Stimulated activated CD8-positive, alpha-beta memory T cell treated with anti-CD3 and anti-CD28 coated beads, Interleukin-12 subunit alpha, Interleukin-12 subunit beta, amount 100 ng/mL, for 4 hours (primary cell): ENCODE results near the gene TMEM72.

ENCODE experiments used
- DNase-seq: peaks from one replicate; pipeline ENCODE4 v3.0.0-alpha.2; 2020; ENCODE audit warnings: low read depth

The TMEM72 gene

DNA sequence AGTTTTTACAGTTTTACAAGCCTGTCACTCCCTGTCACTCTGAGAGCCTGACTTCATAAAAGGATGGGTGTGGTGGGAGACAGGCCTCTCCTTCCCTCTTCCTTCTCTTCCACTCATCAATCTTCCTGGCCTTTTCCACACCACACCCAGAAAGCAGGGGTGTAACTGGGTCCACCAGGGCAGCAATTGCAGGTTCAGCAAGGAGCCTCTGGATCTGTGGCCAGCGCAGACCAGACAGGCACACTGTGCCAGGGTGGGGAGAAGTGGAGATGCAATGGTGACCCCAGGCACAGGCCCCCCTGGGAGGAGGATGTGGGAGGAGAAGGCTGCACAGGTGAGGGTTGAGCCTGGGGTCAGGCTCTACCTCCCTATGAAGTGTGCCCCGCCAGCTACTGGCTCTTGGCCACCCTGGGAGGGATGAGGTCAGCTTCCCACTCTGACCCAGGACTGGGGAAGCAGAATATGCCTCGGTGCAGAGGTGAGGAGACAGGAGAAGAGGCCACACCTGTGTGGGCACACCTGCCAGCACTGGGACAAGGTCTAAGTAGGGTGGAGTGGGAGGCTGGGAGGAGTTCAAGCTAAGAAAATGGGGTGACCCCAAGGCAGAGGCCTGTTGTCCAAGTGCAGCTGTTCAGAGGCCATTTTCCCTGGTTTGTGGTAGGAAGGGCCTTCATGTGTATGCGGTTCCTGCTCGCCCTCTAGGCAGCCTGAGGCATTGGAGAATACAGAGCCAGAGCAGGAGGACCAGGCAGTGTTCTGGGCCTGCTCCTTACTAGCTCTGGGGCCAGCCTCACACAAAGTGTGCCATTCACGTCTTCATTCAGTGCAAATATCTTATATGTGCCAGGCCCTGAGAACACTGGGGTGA is 20.2 kb upstream of the TMEM72 start:
- no peak for DNase-seq

DNA sequence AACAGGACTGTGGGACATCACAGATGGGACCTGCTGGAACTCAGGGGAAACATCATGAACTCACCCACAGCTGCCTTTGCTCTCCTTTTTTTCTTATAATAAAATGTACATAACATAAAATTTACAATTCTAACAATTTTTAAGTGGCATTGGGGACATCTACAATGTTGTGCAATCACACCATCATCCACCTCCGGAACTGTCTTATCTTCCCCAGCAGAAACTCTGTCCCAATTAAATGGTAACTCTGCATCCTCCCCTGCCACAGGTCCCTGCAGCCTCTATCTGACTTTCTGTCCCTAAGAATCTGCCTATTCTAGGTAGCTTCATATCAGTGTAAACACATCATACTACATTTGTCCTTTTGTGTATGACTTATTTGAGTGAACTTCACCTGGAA is 19.4 kb upstream of the TMEM72 start:
- DNase-seq, result no peak

DNA sequence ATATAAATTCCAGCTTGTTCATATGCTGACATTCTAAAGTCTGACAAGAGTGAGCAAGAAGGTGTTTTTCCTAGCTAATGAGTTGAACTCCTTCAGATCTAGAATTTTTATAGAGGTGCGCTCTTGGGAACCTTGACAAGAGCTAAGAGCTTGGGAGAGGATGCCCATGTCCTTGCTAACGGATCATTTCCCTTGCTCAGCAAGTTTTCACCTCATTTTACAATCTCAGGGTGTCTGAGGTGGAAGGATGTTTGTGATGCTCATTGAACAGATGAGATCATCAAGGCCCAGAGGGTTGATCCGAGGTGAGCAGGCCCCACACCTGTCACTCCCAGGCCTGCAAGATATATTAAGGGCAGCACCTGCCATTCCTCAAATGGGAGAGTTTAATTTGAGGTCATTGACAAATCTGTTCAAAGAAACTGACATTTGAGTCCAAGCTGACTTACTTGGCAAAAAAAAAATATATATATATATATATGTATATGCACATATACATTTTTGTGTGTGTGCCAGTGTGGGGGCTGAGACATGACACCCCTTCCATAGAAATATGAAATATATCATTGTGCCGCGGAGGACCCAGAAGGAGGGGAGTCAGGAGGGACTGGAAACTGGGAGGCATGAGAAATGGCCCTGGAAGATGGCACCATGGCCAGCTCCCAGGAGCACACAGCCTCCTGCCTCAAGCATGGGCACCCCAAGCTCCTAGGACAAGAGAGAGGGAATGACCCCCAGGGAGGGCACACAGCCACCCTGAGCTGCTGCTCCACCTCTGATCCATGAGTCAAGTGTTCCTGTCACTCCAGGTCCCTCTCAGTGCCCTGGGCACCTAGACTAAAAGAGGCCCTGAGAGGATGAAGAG is 17.3 kb upstream of the TMEM72 start:
- DNase-seq, result no peak

DNA sequence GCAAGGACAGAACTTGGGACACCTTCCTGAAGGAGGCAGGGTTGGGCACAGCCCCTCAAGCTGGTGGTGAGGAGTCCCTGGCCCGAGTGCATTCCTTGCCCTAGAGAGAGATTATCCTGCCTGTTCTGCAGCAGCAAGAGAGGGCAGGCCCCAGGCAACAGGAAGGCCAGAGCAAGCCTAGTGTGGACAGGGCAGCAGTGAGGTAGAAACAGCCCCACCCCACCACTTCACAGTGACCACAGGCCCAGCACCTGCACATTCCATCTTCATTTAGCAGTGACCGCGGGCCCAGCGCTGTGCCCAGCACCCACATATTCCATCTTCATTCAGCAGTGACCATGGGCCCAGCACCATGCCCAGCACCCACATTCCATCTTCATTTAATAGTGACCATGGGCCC is 16.4 kb upstream of the TMEM72 start:
- no peak for DNase-seq

DNA sequence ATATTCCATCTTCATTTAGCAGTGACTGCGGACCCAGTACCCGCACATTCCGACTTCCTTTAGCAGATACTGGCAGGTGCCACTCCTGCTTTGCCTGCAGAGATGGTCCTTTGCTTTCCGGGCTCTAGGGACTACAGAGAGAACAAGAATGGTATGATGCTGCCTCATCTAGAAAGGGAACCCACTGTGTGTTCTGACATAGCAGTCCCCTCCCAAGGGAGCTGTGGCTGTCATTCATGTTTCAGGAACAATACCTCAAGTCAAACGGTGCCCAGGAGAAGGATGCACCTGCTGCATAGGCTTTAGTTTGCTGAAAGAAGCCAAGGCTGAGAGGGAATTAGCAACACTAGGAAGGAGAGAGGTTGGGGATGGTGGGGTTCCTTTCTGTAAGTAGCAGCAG is 15.9 kb upstream of the TMEM72 start:
- DNase-seq, result no peak

DNA sequence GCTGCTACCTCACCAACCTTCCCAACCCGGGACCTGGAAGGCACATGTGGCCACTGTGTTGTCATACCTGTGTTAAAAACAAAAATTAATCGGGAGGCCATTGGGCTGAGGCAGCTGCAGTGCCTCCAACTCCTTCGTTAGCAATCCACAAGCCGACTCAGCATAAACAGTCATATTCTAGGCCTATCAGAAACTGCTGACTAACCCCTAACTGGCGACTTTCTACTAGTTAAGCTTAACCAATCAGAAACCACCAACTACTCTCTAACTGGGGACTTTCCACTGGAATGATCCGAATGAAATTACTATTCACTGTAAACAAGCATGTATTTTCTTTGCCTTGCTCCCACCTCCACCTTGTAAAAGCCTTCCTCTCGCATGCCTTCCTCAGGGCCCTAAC is 14.1 kb upstream of the TMEM72 start:
- DNase-seq, result no peak

DNA sequence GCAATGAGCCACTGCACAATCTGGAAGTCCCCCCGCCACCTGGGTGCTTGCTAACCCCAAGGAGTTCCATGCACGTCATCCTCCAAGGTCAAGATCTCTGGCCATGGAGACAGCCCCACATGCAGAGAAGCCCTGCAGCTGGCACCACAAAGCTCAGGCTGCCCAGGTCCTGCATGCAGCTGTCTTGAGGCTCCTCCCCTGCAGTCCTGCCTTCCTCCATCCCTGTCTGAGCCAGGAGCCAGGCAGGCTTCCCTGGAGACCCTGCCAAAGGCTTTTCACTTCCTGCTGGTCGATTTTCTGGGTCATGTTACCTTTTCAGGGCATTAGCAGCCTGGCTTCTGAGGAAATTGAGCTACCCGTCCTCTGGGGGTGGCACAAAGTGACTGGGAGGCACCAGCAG is 12.5 kb upstream of the TMEM72 start:
- no peak for DNase-seq

DNA sequence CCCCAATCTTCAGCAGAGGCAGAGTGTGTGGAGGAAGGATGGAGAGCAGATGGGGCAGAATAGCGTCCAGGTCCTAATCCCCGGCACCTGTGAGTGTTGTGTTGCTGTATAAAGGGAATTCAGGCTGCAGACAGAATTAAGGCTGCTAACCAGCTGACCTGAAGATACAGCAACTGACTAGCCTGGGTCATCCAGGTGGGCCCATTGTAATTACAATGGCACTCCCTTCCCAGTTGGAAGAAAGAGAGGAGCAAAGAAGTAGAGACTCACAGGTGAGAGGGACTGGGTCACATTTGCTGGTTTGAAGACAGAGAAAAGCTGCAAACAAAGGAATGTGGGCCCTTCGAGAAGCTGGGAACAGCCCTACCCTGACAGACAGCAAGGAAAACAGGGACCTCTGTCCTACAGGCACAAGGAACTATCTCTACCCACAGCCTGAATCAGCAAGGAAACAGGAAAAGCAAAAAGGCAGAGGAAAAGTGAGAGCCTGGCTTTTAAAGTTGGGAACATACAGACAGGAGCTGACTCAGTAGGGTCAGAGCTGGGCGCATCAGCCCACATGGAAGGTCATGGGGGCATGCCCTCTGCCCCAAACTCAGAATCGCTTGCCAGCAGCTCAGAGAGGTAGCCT is 11.6 kb upstream of the TMEM72 start:
- DNase-seq, result no peak

DNA sequence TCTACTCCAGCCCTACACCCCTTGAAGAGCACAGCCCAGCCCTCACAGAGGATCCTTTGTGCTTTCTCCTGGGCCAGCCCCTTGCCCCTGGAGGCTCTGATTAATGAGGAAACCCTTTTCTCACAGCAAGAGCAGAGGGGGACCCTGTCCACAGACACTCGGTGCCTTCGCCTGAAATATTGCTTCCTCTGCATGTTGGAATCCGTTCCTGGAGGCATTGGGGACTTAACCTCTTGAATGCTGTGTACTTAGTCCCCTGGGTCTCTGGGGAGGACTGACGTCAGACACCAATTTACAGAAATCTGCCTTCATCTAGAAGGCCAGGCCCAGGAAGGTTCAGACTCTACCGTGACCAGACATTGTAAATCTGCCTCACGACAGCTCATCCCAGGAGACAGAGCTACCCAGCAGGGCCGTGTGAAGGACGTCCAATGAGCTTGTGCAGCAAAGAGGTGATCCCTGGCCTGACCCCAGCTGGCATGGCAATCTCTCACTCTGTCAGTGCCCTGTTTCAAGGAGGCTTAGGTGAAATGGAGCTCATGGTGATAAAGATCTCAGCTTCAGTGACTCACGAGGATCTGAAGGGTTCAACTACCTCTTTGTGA is 8.1 kb upstream of the TMEM72 start:
- no peak for DNase-seq

DNA sequence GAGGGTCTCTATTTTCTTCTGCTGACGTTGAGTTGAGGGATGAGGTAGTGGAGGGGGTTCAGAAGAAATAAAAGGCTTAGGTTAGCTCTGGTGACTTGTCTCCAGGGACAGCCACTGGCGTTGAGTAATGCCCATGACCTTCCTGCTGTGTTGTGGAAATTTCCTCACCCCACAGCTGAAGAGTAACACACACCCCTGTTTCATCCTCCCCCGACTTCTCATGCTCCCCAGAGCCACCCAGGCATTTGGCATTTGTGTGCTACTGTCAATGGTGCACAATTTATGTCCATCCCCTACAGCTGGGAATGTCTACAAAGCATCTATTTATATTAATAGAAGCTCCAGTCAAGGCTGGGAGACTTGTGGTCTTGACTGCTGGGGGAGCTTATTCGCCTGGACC is 4.7 kb upstream of the TMEM72 start:
- no peak for DNase-seq

DNA sequence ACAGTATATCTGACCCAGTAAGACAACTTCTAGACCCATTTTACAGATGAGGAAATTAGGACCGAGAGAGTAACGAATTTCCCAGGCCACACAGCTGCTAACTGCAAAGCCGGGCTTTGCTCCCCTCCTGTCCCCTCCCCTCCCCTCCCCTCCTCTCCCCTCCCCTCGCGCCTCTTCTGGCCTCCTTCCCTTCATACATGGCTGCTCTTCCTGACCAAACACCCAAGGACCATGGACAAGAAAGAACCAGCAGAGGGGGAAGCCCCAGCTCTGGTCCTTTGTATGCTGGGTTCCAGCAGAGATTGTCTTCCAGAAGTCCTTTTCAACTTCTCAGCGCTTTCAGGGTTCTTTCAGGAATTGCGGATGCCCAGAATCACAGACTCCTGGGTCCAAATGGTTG is 3.6 kb upstream of the TMEM72 start:
- DNase-seq, result no peak

DNA sequence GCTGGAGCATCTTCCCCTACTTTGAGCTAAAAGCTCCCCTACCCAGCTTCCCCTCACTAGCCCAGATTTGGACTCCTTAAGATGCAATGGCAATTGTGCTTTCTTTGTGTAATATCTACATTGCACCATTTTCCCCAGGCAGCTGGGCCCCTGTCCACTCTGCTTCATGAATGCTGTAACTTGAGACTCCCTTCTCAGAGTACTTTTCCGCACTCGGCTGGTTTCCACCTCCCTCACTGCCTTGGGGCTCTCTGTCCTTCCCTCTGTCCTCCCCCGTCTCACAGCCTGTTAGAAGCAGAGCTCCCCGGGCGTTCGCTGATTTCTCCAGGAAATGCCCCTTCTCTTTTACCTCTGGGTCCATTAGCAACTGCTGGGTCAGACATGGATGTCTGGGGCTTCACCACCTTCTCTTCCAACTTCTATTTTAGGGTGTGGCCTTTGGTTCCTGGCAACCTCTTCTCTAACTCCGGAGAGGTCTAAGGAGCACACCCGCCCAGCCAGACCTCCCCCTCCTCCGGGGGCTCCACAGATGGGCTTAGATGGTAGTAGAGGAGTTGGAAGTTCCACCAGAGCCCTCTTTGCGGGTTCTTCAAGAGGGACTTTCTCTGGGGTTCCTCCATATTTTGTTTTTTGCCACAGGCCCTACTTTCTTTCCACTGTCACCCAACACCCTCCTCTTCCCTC is 2.9 kb upstream of the TMEM72 start:
- DNase-seq, result no peak

DNA sequence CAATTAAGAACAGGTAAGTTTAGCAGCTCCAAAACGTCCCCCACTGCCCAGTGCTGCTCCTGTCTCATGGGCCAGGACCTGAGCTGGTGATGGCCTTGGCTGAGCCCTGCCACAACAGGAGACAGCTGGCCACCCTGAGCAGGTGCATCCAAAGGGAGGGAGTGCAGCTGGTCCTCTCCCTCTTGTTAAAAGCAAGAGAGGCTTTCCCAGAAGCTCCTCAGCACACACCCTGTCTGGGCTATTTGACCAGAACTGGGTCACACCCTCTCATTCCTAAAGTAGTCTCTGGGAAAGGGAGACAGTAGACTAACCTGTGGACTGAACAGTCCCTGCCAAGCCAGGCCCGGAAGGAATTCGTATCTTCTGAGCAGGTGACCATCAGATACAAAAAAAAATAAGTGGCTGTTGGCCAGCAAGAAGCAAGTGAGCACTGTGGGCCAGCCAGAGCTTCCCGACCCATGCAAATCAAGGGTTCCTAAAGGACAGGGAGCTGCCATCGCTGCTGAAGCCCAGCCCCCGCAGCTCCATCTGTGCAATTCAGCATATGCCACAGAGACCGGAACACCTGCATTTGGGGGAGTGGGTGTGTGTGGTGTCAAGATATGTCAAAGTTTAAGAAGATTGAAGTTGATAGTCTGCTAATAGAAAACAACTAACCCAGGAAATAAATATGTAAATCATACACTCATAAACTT is 2.1 kb upstream of the TMEM72 start:
- DNase-seq, result no peak

DNA sequence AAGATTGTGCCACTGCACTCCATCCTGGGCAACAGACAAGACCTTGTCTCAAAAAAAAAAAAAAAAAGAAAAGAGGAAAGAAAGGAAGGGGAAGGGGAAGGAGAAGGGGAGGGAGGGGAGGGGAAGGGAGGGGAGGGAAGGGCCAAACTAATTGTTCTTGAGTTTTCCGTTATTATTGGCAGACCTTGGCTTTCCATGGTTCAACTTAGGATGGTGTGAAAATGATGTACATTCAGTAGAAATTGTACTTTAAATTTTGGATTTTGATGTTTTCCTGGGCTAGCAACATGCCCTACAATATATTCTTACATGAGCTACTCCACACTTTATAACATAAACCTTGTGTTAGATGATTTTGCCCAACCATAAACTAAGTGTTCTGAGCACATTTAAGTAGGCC is 1.2 kb upstream of the TMEM72 start:
- DNase-seq, result no peak

DNA sequence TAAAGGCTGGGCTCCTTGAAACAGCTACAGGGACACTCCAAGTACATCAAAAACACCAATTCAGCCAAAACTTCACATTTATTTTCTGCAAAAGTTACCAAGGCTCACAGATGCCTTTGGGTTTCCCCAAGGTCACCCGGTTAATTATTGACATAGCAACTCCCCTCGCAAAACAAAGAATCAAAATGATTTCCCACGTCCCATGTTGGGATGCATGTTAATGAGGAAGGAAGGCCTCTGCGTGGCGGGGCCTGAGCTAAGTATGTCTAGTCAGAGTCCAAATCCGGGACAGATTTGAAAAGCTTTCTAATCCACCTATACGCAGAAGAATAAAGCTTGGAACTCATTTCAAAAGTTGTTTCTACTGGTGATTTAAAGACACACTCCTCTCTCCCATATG is 535 bp upstream of the TMEM72 start:
- no peak for DNase-seq

DNA sequence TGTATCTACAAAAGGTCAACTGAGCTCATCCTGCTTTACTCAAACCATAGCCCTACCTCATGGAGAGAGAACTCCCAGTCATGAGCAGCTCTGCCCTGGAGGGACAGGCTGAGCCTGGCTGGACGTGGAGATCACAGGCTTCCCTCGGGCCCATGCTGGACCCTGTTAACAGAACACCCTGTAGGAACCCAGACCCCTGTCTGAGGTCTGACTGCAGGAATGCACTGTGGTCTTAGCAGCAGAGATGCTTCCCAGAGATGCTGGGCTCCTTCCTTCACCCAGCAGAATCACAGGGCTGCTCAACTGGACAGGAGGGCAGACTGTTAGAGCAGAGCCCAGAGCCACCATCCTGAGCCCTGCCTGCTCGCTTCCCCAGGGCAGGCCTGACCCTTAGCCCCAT is 814 bp downstream of the TMEM72 start:
- DNase-seq, result no peak

DNA sequence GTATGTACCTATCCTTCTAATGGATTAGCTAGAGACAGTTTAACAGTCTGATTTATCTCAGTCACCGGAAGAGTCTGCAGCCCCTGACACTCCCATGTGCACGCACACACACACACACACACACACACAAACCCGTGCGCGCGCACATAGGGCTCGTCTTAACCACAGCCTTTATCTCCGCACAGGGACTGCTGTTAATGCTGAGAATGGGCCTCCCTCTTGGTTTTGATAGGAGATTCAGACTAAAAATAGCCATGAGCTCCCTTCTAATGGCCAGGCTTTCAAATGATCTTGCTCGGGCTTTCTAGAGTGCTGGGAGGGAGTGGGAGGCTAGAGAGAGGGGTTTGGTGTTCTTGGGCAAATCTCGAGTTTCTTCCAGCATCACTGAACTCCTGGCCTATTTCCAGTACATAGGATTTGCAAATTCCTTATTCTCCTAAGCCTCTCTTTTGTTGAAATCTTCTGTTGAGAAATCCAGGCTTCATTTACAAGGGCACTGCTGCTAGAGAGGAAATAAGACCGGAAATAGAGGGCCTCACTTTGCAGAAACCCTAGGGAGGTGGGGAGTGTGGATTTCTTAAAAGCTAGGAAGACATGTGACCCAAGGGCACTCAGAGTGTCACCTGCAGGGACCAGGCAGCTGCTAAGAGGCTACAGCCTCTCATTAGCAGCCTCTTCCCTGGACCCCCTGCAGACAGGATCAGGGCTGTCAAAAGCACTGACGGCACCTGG is 2.4 kb downstream of the TMEM72 start:
- DNase-seq, result no peak

DNA sequence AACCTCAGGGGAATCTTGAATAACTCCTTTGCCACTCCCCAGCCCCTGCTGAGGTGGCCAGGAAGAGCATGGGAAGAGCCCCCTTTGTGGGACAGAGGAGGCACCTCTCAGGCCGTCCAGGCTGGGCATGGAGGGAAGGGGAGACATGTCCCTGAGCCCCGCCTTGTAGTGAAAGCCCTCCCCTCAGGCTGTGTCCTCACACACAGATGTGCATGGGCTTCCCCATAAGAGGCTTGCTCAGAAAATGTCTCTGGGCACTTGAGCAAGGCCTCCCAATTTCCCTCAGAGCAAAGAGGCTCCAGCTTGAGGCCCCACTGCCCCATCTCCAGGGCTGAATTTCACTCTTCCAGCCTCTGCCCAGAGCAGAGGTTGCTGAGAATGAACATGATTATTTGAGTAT is 3.8 kb downstream of the TMEM72 start:
- no peak for DNase-seq

DNA sequence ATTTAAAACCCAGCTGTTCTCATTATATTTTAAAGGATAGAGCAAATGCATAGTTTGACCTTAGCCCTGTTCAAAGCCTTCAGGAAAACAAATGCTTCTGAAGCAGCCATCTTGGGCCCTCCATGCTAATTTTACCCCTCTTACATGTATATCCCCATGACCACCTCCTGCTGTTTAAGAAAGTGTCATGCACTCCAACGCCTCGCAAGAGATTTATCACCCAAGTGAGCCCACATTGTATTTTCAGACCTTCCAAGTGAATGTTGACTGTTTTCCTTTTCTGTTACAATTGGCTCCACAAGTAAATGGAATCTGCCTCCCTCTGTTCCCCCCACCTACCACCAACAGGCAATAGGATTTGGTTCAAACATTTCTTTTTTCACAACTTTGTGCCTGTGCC is 5.3 kb downstream of the TMEM72 start:
- no peak for DNase-seq

DNA sequence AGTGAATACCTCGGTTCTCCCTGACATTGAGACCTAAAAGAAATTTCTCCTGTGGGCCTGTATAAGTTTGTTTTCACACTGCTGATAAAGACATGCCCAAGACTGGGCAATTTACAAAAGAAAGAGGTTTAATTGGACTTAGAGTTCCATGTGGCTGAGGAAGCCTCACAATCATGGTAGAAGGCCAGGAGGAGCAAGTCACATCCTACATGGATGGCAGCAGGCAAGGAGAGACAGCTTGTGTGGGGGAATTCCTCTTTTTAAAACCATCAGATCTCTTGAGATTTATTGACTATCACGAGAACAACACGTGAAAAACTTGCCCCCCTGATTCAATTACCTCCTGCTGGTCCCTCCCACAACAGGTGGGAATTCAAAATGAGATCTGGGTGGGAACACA is 6.7 kb downstream of the TMEM72 start:
- DNase-seq, result no peak

DNA sequence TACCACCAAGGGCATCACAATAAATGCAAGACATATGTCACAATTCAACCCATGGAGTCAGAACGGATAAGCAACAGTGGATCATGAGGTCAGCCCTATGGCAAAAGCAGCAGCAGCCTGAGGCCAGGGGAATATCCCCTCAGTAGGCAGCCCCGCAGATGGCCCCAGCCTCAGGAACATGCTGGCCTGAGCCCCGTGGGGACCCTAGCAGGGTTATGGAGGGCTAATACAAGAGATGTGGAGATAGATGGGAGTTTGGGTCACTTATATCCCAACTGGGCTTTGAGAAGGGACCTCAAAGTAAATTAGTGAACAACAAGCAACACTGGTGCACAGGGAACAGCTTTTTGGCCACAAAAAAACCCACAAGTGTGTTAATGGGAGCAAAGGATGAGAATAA is 9.1 kb downstream of the TMEM72 start:
- DNase-seq, result no peak
